ENCODE results near the gene SHFL. TPM values are rescaled to one million over a fixed set of nuclear protein-coding genes. Genes with fewer than 3 reads are reported as not detected.

SHFL gene
- 15.4 and 15.6 TPM in 2 replicates for total RNA-seq

DNA sequence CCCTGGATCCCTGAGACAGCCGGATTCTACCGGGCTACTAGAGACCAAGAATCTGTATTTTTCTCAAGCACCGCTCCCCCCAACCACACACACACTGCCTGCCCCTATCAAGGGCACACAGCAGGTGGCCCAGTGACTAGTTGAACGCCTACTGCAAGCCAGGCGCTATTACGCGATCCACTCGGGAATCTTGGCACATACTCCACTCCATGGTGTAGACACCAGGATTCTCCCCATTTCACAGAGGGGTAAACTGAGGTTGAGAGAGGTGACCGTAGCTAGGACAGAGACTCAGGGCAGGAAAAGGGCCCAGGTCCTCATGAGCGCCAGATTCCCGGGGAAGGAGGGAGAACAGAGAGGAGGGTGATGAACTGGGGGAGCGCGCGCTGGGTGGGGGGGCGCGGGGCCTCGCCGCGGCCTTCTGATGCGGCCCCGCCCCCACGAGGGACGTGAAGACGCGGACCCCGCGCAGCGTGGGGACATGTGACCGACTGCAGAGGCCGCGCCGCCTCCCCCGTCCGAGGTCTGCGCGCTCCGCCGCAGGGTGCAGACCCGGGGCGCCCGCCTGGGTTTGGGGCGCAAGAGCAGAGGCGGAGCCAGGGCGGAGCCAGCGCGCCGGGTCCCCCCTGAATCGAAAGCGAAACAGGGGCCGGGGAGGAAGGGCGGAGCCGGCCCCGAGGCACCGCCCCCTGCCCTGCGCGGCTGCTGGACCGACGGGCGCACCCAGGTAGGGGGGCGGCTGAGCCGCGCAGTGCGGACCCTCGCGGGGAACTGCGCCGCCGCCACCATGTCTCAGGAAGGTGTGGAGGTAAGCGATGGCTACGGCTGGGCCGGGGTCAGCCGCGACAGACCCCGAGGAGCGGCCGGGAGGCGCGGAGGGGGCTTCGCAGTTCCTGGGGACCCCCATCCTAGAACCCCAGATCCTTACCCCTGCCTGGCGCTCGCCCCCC lies at the start of gene SHFL:
Gene SHFL, plus strand, starts transcription at position 677 of the 950 bp plus-strand sequence. Its CDS starts 111 bp downstream, at position 788.

GRCh38 chr19:10106100-10106936 lies 20.2 kb downstream of the SHFL start, which contains the start of gene PPAN:
Gene PPAN (plus strand): TSS chr19:10106362. CDS start chr19:10106395, 33 bp downstream.

DNA sequence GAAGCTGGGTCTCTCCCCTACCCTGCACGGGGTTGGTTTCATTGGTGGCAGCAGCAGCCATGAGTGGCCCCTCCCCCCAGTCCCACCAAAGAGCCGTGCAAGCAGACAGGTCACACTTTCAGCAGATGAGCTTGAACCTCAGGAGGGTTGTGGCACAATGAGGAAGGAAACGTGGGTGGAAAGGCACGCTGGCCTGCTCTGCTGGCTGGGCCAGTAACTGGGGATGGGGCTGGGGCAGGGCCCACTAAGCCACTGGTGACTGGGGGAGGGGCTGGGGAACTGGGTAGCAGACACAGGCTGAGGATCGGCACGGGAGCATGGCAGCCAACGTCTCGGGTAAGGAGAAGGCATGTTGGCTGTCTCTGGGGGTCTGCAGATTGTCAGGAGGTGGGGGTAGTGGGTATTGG lies 25.3 kb downstream of the SHFL start, which contains the start of gene P2RY11:
Gene P2RY11, plus strand, starts transcription at position 289 of the 407 bp plus-strand sequence. Its CDS starts 29 bp downstream, at position 318.

Small RNA genes within 50 kb of the gene (small RNA-seq; reads per million reads assigned to genes)
- gene MIR5589 (not detected), gene SNORD105 (17.3 reads per million, percentile 95 among the genes with 10 or more reads in this experiment), gene SNORD105B (202 reads per million, percentile 99 among the genes with 10 or more reads in this experiment)

Other genes starting within 250 kb of the SHFL start
- gene OLFM2, start 149.8 kb upstream of the SHFL start, total RNA-seq, result 0.14 and 0.53 TPM in 2 replicates
- gene COL5A3, start 75.8 kb upstream of the SHFL start, total RNA-seq, result under 0.01 TPM in 1 of 2 replicates, not detected in the other
- not detected in 2 replicates for gene RDH8, start 72.8 kb upstream of the SHFL start, total RNA-seq
- gene ANGPTL6, start 16.4 kb downstream of the SHFL start, total RNA-seq, result 0.13 TPM in 1 of 2 replicates, not detected in the other
- 25.0 and 31.6 TPM in 2 replicates for gene PPAN, start 20.0 kb downstream of the SHFL start, total RNA-seq
- gene P2RY11, start 25.4 kb downstream of the SHFL start, total RNA-seq, result 1.7 and 2.3 TPM in 2 replicates
- 184 and 204 TPM in 2 replicates for gene EIF3G, start 33.6 kb downstream of the SHFL start, total RNA-seq
- 107 and 119 TPM in 2 replicates for gene DNMT1, start 108.6 kb downstream of the SHFL start, total RNA-seq
- 0.53 and 0.65 TPM in 2 replicates for gene S1PR2, start 145.0 kb downstream of the SHFL start, total RNA-seq
- gene MRPL4, start 165.9 kb downstream of the SHFL start, total RNA-seq, result 48.1 and 61.8 TPM in 2 replicates
- 8.5 and 16.2 TPM in 2 replicates for gene ICAM1, start 184.8 kb downstream of the SHFL start, total RNA-seq
- 0.29 and 0.40 TPM in 2 replicates for gene ICAM4, start 200.6 kb downstream of the SHFL start, total RNA-seq
- 0.29 TPM in 1 of 2 replicates, not detected in the other for gene ICAM5, start 203.6 kb downstream of the SHFL start, total RNA-seq
- 0.27 and 0.79 TPM in 2 replicates for gene ZGLP1, start 223.5 kb downstream of the SHFL start, total RNA-seq
- 14.3 and 18.0 TPM in 2 replicates for gene FDX2, start 229.7 kb downstream of the SHFL start, total RNA-seq
- 13.8 and 21.3 TPM in 2 replicates for gene RAVER1, start 247.2 kb downstream of the SHFL start, total RNA-seq